ENCODE measurements around the gene PHF19. TPM values are rescaled to one million over a fixed set of nuclear protein-coding genes. Genes with fewer than 3 reads are reported as not detected.

The PHF19 gene
- total and polyA plus RNA-seq, 10 of the 15 experiments (the other 5 are each of a cell fraction or from before 2014, with no cell fraction given) = 26.0 to 133 (median 87.7) TPM

GRCh38 chr9:120917929-120918762 is 41.2 kb upstream of the PHF19 start (continued):
- TF ChIP-seq SUZ12 (IDR thresholded peaks at IDR 0.05; ENCODE audit: unreplicated experiment) = no peak
- TF ChIP-seq PRDM15 (CRISPR knock-in tag; IDR thresholded peaks at IDR 0.05) = no peak

GRCh38 chr9:120916991-120917880 is 40.2 kb upstream of the PHF19 start:
- ChIA-PET SMC1A (ENCODE audit: uncharacterized antibody, unreplicated experiment) (interaction anchor here (1.0 to 26.1 kb wide), 9 partner anchors 8 to 64 kb away, joined by 3 to 522 read pairs (median 8); no protein-coding TSS in a partner anchor), POLR2A (interaction anchor here (1.0 to 11.5 kb wide), 8 partner anchors 8 to 31 kb away, joined by 3 to 224 read pairs (median 6); no protein-coding TSS in a partner anchor), RAD21 (ENCODE audit: unreplicated experiment) (interaction anchor here (0.8 to 11.9 kb wide), 6 partner anchors 9 to 40 kb away, joined by 3 to 196 read pairs (median 3); partner anchors contain the start of gene PHF19), CTCF (interaction anchor here (0.8 to 3.4 kb wide), 8 partner anchors 10 to 64 kb away, joined by 3 to 19 read pairs (median 4); no protein-coding TSS in a partner anchor)
- Histone ChIP-seq H3K4me3 (no peak overlapping the region), H3K27ac (ENCODE audit: control insufficient read depth, insufficient read depth) (peak overlapping the region; percentile 20), H3K9me3 (replicated peaks; ENCODE audit: control insufficient read depth, insufficient read depth, low read length) (peaks cover 2% of the 10 kb centered on the region; the same call in 1 of the 3 replicates), H3K36me3 (ENCODE audit: control insufficient read depth in 2 of 2, insufficient read depth in 2 of 2, low read length in 1 of 2) (peaks cover 34 to 47% of the 10 kb centered on the region in 2 experiments), H3K79me2 (ENCODE audit: control insufficient read depth, insufficient read depth, low read length) (peaks cover 68% of the 10 kb centered on the region), H2AFZ (ENCODE audit: control insufficient read depth, low read depth, low read length) (no peak overlapping the region), H3K4me2 (ENCODE audit: control insufficient read depth, insufficient read depth) (peak overlapping the region; percentile 46), H3K27me3 (replicated peaks in 1 of 2; ENCODE audit: control insufficient read depth in 2 of 2, insufficient read depth in 2 of 2, low read length in 1 of 2) (no peaks in the 10 kb centered on the region), H3K4me1 (ENCODE audit: control insufficient read depth, insufficient read depth, low read length) (peaks cover 26% of the 10 kb centered on the region), H3K9ac (ENCODE audit: control insufficient read depth, insufficient read depth, low read length) (no peak overlapping the region), H4K20me1 (ENCODE audit: control insufficient read depth, insufficient read depth) (no peaks in the 10 kb centered on the region)
- no TSS peak for BruUV-seq (replicated peaks)
- in situ Hi-C loops (cut with MboI) = no loop called here
- no peak for FAIRE-seq
- 87% methylated on average over 8 of the region's 8 CpGs for WGBS (ENCODE audit: insufficient coverage, insufficient replicate concordance, low lambda C conversion rate, missing lambda C conversion rate)
- intact Hi-C loops (cut with micrococcal nuclease; ENCODE audit: unreplicated experiment) = no loop called here
- no peak for DNase-seq (ENCODE audit: low read depth, low spot score)
- TF ChIP-seq BCLAF1 (IDR thresholded peaks at IDR 0.05) (no peak), POLR2A (IDR thresholded peaks at IDR 0.05; ENCODE audit: low read depth, low read length) (peak; percentile 45; the same call in 1 of the 2 replicates), ZNF217 (IDR thresholded peaks at IDR 0.05) (peak; percentile 76), IRF5 (IDR thresholded peaks at IDR 0.05; ENCODE audit: borderline replicate concordance) (no peak), BACH1 (IDR thresholded peaks at IDR 0.05; ENCODE audit: borderline replicate concordance) (no peak)
- no peak for ATAC-seq

Measured in GM12878 (cell line).